SW 1271 (cell line): ENCODE data around the gene PTPRK.

Experiments used
- DNase-seq, 2 experiments: peaks; one replicate each; lab custom pipeline; 2025; lab: John Stamatoyannopoulos, UW

Gene PTPRK

DNA sequence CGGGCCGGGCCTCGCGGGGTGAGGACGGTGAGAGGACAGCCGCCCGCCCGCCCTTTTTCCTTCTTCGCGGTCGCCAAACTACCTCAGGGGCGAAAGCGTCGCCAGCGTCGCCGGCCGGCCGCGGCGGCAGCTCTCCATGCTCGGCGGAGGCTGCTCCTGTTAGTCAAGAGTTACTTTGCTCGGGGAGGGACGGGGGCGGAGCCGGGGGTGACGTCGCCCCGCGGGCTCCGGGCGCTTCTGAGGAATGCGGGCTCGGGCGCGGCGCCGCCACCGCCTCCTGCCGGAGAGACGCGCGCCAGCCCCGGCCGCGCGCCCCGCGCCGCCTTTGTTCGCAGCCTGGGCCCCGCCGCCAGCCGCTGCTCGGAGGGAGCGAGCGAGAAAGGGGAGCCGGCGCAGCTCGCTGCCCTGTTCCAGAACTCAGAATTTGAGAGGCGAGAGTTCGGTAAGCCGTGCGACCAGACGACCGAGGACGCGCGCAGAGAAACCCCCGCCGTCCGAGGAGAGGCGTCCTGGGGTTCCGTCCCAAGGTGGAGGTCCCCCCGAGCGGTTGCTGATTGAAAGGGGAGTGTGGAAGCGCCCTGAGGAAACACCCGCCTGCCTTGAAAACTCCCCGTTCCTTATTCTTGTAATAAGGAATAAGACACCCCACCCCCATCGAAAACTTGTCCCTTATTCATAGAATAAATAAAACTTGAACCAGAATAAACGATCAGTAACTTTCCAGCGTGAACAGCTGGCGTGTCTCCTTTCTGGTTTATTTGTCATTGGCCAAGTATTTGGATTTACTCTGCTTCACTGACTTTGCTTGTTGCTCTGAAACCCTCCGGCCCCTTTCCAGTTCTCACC lies at the start of gene PTPRK:
Gene PTPRK (minus strand): TSS at position 164 of the 846 bp plus-strand sequence. CDS start 241 bp downstream, outside the sequence.
- DNase-seq, result peak; percentile 57 to 83

GRCh38 chr6:128567029-128567428 lies 46.6 kb upstream of the PTPRK start:
- no peak for DNase-seq

GRCh38 chr6:128560966-128561365 lies 40.6 kb upstream of the PTPRK start:
- DNase-seq, result no peak

GRCh38 chr6:128558924-128559323 lies 38.5 kb upstream of the PTPRK start:
- DNase-seq, result no peak

GRCh38 chr6:128558021-128558420 lies 37.6 kb upstream of the PTPRK start:
- DNase-seq, result no peak

DNA sequence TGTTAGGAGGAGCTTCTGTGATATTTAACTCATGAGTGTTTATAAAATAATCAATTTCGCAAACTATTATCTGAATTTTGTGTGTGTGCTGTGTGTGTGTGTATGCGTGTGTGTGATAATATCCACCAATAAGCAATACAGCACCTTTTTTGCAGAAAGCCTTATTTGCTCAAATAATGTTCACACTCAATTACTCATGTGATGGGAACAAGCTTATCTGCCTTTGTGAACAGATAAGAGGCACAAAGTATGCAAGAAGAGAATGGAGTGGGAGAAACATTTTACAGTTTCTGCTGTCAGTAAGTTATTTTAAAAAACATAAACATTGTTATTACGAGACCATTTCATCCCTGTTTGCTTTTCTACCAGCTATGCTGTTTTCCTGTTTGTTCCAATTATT lies 36.7 kb upstream of the PTPRK start:
- DNase-seq, result no peak

DNA sequence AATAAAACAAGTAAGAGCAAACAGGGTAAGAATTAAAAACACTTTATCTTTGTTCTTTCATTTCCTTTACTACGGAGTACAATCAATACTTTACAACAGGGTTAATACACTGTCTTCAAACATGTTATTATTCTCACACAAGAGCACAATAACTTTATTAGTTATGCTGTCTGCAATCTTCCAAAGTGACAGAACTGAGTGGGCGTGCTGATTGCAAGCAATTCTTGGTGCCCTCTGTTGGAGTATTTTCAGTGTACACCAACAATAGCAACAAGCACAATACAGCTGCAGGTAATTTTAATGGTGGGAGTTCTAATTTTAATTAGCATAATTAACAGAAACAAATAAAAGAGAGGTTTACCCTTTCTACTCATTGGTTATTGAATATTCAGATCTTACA lies 33.9 kb upstream of the PTPRK start:
- no peak for DNase-seq

- no peak for DNase-seq
Observed at GRCh38 chr6:128541261-128541660, 20.9 kb upstream of the PTPRK start.

DNA sequence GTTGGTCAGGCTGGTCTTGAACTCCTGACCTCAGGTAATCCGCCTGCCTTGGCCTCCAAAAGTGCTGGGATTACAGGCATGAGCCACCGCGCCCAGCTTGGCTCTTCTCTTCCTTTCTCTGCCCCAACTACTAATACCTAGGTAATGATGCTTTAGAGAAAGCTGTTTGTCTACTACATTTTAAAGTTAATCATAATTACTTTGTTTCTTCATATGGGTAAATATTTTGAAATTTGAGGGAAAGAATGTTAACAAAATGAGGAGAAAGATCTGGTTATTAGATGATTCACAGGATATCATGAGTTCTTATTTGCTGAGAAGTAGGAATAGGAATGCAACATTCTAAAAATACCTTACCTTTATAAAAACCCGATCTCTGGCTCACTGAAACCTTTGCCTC lies 18.4 kb upstream of the PTPRK start:
- no peak for DNase-seq

- DNase-seq, result no peak
Observed at GRCh38 chr6:128532827-128533226, 12.4 kb upstream of the PTPRK start.

DNA sequence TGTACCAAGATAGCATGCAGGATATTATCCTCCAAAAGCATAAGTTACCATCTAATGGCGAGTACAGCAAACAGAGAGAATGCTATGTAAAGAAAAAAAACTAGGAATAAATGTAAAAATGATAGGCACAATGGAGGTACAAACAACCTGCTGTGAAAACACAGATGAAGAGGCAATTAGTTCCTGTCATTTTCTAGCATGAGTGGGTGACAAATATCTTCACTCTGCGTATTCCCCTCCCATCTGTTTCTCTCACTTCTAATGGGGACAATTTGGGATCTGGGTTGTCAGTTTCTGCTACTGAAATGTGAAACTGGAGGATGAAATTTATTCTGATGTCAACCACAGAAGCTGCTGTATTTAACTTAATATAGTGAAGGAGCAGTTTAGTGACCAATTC lies 11.7 kb upstream of the PTPRK start:
- DNase-seq, result no peak

DNA sequence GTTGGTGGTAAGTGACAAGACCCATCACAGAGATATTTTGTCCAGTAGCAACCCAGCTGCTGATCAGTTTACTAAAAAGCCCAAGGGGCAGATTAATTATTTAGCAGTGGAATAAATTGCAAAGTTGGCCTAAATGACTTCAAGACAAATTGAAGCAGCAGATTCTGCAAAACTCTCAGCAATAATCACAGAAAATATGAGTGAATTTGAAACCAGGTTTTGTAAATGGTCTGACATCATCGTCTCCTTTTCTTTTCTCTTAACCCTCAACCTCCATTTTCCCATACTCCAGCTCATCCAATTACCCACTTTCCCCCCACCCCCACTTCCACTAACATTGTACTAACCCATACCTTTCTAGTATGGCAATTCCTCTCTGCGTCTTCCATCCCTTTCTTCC lies 11.3 kb upstream of the PTPRK start:
- DNase-seq, result no peak

DNA sequence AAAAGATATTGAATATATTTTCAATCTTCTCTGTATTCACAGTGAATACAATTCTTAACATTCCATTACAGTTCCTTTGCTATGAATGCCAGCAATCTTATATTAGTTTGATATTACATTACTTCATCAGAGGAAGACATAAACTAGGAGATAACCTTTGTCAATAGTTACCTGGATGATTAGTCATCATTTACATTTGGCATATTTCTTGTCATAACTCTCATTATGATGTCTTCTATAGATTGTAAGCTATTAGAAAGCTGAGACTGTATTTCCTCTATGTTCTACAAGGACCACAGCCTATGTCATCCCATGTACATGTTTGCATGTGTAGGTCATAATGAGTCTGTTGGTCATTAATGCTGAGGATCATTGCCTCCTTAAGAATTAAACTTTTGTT lies 7.8 kb upstream of the PTPRK start:
- DNase-seq, result no peak

DNA sequence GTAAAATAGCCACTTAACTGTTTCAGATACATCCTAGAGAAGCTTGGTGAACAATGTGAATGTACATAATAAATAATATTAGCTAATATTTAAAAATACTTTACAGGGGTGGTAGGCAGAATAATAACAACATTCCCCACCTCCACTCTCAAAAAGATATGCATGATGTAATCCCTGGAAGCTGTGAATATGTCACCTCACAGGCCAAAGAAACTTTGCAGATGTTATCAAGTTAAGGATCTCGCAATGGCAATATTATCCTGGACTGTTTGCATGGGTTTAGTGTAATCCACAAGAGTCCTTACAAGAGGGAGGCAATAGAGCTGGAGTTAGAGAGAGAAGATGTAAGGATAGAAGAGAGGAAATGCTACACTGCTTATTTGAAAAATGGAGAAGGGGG lies 7.0 kb upstream of the PTPRK start:
- DNase-seq, result no peak

DNA sequence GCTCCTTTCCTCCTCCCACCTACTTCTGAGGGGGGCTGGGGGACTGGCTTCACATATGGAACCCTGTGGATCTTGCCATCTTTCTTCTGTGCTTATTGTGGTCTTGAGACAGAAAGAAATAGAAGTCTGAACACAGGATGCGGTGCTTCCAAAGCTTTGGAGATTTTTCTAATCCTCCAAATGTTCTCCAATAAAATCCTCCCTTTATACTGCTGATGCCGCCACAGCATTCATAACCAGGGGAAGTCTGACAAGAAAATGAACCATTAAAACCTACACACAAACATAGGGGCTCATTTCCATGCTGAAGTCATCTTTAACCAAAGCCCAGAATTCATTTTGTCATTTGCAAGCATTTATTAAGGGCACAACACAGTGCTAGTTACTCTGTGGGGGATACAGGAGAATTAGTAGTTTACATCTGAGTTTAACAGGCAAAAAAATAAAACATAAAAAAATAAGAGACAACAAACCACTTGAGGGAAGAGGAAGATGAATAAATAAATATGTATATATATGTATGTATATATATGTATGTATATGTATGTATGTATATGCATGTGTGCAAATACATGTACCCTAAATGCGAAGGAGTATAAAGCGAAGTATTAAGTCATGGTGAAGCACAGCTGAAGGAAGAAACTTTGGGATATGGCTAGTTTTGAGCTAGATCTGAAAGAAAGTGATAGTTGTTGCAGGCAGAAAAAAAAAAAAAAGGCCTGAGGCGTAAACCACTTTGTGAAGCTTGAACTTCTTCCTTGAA lies 5.9 kb upstream of the PTPRK start:
- no peak for DNase-seq

- DNase-seq, result no peak
Observed at GRCh38 chr6:128525406-128525805, 5.0 kb upstream of the PTPRK start.

- DNase-seq, result no peak
Observed at GRCh38 chr6:128521282-128521632, 858 bp upstream of the PTPRK start.

GRCh38 chr6:128519931-128520435 lies 416 bp downstream of the PTPRK start:
- peak in 1 of 2 experiments; percentile 75 for DNase-seq

- peak in 1 of 2 experiments; percentile 32 for DNase-seq
Observed at GRCh38 chr6:128519132-128519930, 1.1 kb downstream of the PTPRK start.

DNA sequence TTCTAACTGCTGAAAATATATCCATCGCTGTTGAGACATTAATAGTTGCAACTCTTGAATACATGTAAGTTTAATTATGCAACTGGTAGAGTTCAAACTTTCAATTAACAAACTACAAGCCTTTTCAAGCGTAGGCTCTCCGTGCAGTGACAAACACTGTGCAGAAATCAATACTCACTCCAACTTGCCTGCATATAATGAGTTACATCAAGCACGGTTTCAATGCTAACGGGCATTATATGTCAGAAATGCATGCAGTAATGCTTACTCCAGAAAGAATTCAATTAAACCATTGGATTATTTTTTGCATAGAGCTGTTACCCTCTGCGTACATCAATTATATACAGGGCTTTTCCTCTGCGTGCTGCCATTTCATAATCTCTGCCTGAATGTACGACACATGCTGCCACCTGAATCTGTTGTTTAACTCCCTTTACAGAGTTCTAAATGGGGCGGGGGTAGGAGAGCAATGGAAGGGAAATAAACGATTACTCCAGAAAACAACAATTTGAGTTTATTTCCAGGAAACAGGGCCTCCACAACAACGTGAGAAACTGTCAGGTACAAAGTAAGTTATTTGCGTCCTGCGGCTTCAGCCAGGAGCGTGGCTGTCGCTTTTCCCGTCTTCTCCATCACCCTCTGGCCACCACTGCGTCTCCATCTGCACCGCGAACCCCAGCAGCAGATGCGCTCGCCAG lies 1.8 kb downstream of the PTPRK start:
- no peak for DNase-seq

GRCh38 chr6:128517124-128517523 lies 3.3 kb downstream of the PTPRK start:
- DNase-seq, result no peak

GRCh38 chr6:128516514-128516898 lies 3.9 kb downstream of the PTPRK start:
- peak in 1 of 2 experiments; percentile 53 for DNase-seq
